ENCODE data around the gene TET1. TPM values are rescaled to one million over a fixed set of nuclear protein-coding genes. Genes with fewer than 3 reads are reported as not detected.

Gene TET1
- total and polyA plus RNA-seq, 2 of the 13 experiments (the other 11 are each of a cell fraction or from before 2014, with no cell fraction given), result 6.9 to 7.3 TPM

GRCh38 chr10:68560186-68560942 is at the start of gene TET1 (continued):
- TF ChIP-seq, protein P1, sequence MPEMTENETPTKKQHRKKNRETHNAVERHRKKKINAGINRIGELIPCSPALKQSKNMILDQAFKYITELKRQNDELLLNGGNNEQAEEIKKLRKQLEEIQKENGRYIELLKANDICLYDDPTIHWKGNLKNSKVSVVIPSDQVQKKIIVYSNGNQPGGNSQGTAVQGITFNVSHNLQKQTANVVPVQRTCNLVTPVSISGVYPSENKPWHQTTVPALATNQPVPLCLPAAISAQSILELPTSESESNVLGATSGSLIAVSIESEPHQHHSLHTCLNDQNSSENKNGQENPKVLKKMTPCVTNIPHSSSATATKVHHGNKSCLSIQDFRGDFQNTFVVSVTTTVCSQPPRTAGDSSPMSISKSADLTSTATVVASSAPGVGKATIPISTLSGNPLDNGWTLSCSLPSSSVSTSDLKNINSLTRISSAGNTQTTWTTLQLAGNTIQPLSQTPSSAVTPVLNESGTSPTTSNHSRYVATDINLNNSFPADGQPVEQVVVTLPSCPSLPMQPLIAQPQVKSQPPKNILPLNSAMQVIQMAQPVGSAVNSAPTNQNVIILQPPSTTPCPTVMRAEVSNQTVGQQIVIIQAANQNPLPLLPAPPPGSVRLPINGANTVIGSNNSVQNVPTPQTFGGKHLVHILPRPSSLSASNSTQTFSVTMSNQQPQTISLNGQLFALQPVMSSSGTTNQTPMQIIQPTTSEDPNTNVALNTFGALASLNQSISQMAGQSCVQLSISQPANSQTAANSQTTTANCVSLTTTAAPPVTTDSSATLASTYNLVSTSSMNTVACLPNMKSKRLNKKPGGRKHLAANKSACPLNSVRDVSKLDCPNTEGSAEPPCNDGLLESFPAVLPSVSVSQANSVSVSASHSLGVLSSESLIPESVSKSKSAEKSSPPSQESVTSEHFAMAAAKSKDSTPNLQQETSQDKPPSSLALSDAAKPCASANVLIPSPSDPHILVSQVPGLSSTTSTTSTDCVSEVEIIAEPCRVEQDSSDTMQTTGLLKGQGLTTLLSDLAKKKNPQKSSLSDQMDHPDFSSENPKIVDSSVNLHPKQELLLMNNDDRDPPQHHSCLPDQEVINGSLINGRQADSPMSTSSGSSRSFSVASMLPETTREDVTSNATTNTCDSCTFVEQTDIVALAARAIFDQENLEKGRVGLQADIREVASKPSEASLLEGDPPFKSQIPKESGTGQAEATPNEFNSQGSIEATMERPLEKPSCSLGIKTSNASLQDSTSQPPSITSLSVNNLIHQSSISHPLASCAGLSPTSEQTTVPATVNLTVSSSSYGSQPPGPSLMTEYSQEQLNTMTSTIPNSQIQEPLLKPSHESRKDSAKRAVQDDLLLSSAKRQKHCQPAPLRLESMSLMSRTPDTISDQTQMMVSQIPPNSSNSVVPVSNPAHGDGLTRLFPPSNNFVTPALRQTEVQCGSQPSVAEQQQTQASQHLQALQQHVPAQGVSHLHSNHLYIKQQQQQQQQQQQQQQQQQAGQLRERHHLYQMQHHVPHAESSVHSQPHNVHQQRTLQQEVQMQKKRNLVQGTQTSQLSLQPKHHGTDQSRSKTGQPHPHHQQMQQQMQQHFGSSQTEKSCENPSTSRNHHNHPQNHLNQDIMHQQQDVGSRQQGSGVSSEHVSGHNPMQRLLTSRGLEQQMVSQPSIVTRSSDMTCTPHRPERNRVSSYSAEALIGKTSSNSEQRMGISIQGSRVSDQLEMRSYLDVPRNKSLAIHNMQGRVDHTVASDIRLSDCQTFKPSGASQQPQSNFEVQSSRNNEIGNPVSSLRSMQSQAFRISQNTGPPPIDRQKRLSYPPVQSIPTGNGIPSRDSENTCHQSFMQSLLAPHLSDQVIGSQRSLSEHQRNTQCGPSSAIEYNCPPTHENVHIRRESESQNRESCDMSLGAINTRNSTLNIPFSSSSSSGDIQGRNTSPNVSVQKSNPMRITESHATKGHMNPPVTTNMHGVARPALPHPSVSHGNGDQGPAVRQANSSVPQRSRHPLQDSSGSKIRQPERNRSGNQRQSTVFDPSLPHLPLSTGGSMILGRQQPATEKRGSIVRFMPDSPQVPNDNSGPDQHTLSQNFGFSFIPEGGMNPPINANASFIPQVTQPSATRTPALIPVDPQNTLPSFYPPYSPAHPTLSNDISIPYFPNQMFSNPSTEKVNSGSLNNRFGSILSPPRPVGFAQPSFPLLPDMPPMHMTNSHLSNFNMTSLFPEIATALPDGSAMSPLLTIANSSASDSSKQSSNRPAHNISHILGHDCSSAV (CRISPR knock-in tag; IDR thresholded peaks at IDR 0.05; ENCODE audit: borderline replicate concordance), result no peak; the same call in 1 of the 2 replicates
- TF ChIP-seq ZNF225 (CRISPR knock-in tag; IDR thresholded peaks at IDR 0.05), result peak; percentile 69; the same call in 1 of the 2 replicates
- TF ChIP-seq ZMYM3 (CRISPR knock-in tag; IDR thresholded peaks at IDR 0.05), result peak; percentile 94
- no peak for TF ChIP-seq ZNF383 (CRISPR knock-in tag; IDR thresholded peaks at IDR 0.05; ENCODE audit: borderline replicate concordance)
- TF ChIP-seq, protein P2, sequence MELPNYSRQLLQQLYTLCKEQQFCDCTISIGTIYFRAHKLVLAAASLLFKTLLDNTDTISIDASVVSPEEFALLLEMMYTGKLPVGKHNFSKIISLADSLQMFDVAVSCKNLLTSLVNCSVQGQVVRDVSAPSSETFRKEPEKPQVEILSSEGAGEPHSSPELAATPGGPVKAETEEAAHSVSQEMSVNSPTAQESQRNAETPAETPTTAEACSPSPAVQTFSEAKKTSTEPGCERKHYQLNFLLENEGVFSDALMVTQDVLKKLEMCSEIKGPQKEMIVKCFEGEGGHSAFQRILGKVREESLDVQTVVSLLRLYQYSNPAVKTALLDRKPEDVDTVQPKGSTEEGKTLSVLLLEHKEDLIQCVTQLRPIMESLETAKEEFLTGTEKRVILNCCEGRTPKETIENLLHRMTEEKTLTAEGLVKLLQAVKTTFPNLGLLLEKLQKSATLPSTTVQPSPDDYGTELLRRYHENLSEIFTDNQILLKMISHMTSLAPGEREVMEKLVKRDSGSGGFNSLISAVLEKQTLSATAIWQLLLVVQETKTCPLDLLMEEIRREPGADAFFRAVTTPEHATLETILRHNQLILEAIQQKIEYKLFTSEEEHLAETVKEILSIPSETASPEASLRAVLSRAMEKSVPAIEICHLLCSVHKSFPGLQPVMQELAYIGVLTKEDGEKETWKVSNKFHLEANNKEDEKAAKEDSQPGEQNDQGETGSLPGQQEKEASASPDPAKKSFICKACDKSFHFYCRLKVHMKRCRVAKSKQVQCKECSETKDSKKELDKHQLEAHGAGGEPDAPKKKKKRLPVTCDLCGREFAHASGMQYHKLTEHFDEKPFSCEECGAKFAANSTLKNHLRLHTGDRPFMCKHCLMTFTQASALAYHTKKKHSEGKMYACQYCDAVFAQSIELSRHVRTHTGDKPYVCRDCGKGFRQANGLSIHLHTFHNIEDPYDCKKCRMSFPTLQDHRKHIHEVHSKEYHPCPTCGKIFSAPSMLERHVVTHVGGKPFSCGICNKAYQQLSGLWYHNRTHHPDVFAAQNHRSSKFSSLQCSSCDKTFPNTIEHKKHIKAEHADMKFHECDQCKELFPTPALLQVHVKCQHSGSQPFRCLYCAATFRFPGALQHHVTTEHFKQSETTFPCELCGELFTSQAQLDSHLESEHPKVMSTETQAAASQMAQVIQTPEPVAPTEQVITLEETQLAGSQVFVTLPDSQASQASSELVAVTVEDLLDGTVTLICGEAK (IDR thresholded peaks at IDR 0.05), result no peak
- TF ChIP-seq, protein P2 (CRISPR knock-in tag; IDR thresholded peaks at IDR 0.05), result peak; percentile 54; the same call in 1 of the 2 replicates
- peak; percentile 69 for TF ChIP-seq HNRNPLL (IDR thresholded peaks at IDR 0.05; ENCODE audit: low read depth, low read length, poor library complexity, severe bottlenecking)
- TF ChIP-seq NR2F6 (IDR thresholded peaks at IDR 0.05), result no peak
- TF ChIP-seq NR2F6 (CRISPR knock-in tag; IDR thresholded peaks at IDR 0.05), result peak; percentile 65

Data from HepG2 (cell line).